Astrocyte of the cerebellum (primary cell): ENCODE results near the gene ARHGAP15.
"Not testable (repeated sequence)": the region's sequence is repeated elsewhere in the genome, so short reads cannot be mapped to it uniquely, and the experiment has no call there.

ENCODE experiments used
- DNase-seq: peaks from one replicate; pipeline ENCODE4 v3.0.0-alpha.2; 2011; ENCODE audit warnings: low read depth
- H3K4me3 ChIP-seq: 2 replicates; pipeline ENCODE4 v1.5.1; 2011; ENCODE audit warnings: mild to moderate bottlenecking, low read depth, low read length, moderate library complexity
- CTCF ChIP-seq: IDR thresholded peaks from 2 replicates; pipeline ENCODE4 v1.5.1; 2012; ENCODE audit warnings: low read length, low read depth, moderate library complexity, mild to moderate bottlenecking; ENCODE audit errors: missing control alignments
- in situ Hi-C: cut with HindIII; loops from 2 replicates; pipeline ENCODE4 v1.10.0; 2017; ENCODE audit warnings: low sequenced_read_pairs

ARHGAP15 gene

GRCh38 chr2:143530758-143531157 lies 401.5 kb downstream of the ARHGAP15 start:
- DNase-seq, result no peak
- TF ChIP-seq CTCF, result no peak
- in situ Hi-C loops, result no loop called here
- H3K4me3 ChIP-seq, result no peak overlapping the region

GRCh38 chr2:143532061-143532460 lies 402.8 kb downstream of the ARHGAP15 start:
- DNase-seq, result no peak
- TF ChIP-seq CTCF, result no peak
- in situ Hi-C loops, result no loop called here
- no peak overlapping the region for H3K4me3 ChIP-seq

GRCh38 chr2:143533846-143534245 lies 404.6 kb downstream of the ARHGAP15 start:
- no peak for TF ChIP-seq CTCF
- in situ Hi-C loops, result no loop called here
- H3K4me3 ChIP-seq, result no peak overlapping the region
- DNase-seq, result no peak

GRCh38 chr2:143535802-143536201 lies 406.6 kb downstream of the ARHGAP15 start:
- no peak for DNase-seq
- TF ChIP-seq CTCF, result no peak
- no peak overlapping the region for H3K4me3 ChIP-seq
- in situ Hi-C loops, result no loop called here

GRCh38 chr2:143541899-143542298 lies 412.7 kb downstream of the ARHGAP15 start:
- in situ Hi-C loops, DNase-seq, H3K4me3 ChIP-seq: not testable (repeated sequence)

- no peak for TF ChIP-seq CTCF
- no peak overlapping the region for H3K4me3 ChIP-seq
- in situ Hi-C loops, result no loop called here
- no peak for DNase-seq
Measured at GRCh38 chr2:143545059-143545948, 416.1 kb downstream of the ARHGAP15 start.

GRCh38 chr2:143545949-143546255 lies 416.7 kb downstream of the ARHGAP15 start:
- DNase-seq, result peak; percentile 60
- in situ Hi-C loops, result no loop called here
- no peak overlapping the region for H3K4me3 ChIP-seq
- no peak for TF ChIP-seq CTCF
